Left ventricle myocardium inferior (tissue), 1 donor: ENCODE results near the gene EBNA1BP2. TPM values are rescaled to one million over a fixed set of nuclear protein-coding genes. Genes with fewer than 3 reads are reported as not detected.

Experiments used
- DNase-seq: peaks from one replicate; pipeline ENCODE4 v3.0.0-alpha.2; 2020
- H3K27ac ChIP-seq: fragments of 200-600 bp; replicated peaks from 2 replicates; pipeline ENCODE4 v1.8.0; 2021
- H3K27me3 ChIP-seq: fragments of 200-600 bp; 2 replicates; pipeline ENCODE4 v1.8.0; 2021; ENCODE audit warnings: low read depth
- H3K36me3 ChIP-seq: fragments of 200-600 bp; 2 replicates; pipeline ENCODE4 v1.8.0; 2021
- H3K4me1 ChIP-seq: fragments of 200-600 bp; 2 replicates; pipeline ENCODE4 v1.8.0; 2021
- H3K4me3 ChIP-seq: fragments of 200-600 bp; 2 replicates; pipeline ENCODE4 v1.8.0; 2021; ENCODE audit warnings: mild to moderate bottlenecking, moderate library complexity
- H3K9me3 ChIP-seq: fragments of 200-600 bp; replicated peaks from 2 replicates; pipeline ENCODE4 v1.8.0; 2021
- intact Hi-C: fragments of 100-400 bp; cut with micrococcal nuclease; formaldehyde crosslinking; loops from one replicate; pipeline ENCODE4 v1.11.0; 2022
- total RNA-seq: library from RNA; stranded (reverse); fragmentation: NEBNext Ultra II Directional; extraction: Animal tissue kit (Norgen Biotek cat#: 25700); gene quantifications from one replicate; pipeline ENCODE4 v1.2.1, GENCODE V29; 2021
- TF ChIP-seq, protein P1 (sequence below): fragments of 200-600 bp; IDR thresholded peaks from 2 replicates; pipeline ENCODE4 v1.8.0; 2021; ENCODE audit warnings: antibody characterized with exemption, mild to moderate bottlenecking, borderline replicate concordance
- donor health status: DM: no; HTN: yes; CAD: no; lungs with severe emphysema.

Gene EBNA1BP2
- total RNA-seq, 1 donor from 2014 or later = 29.8 TPM

DNA sequence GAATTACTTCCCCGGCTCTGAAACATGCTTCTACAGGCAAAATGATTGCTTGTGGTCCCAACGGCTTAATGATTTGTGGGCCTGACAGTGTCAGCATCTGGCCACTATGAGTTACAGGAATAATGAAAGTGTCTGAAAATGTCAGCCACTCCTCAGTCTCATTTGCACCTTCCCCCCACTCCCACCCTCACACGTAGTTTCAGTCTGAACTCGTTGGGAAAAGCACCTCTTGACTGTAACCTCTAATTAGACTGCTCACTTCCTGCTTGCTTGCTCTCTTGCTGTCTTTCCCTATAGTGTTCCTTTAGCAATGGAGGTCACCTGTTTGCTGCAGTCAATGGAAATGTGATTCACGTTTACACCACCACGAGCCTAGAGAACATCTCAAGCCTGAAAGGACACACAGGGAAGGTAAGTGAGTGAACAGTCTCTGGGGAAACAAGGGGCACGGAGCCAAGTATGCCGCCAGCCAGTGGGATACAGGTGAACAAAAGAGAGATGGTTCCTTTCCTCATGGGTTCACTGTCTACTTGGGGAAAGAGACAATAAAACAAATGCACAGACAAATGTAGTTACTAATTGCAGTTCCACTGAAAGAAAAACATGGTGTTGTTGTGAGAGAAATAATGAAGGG, 27.1 kb upstream of the EBNA1BP2 start:
- Histone ChIP-seq H3K4me3 (no peak overlapping the region), H3K36me3 (no peaks in the 10 kb centered on the region), H3K9me3 (peaks cover 24% of the 10 kb centered on the region), H3K27ac (no peak overlapping the region), H3K27me3 (no peaks in the 10 kb centered on the region), H3K4me1 (no peaks in the 10 kb centered on the region)
- DNase-seq = no peak
- intact Hi-C loops = no loop called here
- TF ChIP-seq, protein P1, sequence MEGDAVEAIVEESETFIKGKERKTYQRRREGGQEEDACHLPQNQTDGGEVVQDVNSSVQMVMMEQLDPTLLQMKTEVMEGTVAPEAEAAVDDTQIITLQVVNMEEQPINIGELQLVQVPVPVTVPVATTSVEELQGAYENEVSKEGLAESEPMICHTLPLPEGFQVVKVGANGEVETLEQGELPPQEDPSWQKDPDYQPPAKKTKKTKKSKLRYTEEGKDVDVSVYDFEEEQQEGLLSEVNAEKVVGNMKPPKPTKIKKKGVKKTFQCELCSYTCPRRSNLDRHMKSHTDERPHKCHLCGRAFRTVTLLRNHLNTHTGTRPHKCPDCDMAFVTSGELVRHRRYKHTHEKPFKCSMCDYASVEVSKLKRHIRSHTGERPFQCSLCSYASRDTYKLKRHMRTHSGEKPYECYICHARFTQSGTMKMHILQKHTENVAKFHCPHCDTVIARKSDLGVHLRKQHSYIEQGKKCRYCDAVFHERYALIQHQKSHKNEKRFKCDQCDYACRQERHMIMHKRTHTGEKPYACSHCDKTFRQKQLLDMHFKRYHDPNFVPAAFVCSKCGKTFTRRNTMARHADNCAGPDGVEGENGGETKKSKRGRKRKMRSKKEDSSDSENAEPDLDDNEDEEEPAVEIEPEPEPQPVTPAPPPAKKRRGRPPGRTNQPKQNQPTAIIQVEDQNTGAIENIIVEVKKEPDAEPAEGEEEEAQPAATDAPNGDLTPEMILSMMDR = no peak

GRCh38 chr1:43197343-43198127, 25.4 kb upstream of the EBNA1BP2 start:
- H3K36me3 ChIP-seq = no peaks in the 10 kb centered on the region
- H3K9me3 ChIP-seq = peaks cover 16% of the 10 kb centered on the region
- TF ChIP-seq, protein P1 = no peak
- DNase-seq = no peak
- intact Hi-C loops = no loop called here
- no peaks in the 10 kb centered on the region for H3K4me1 ChIP-seq
- no peaks in the 10 kb centered on the region for H3K27me3 ChIP-seq
- H3K4me3 ChIP-seq = no peak overlapping the region
- no peak overlapping the region for H3K27ac ChIP-seq

GRCh38 chr1:43194509-43194908, 22.4 kb upstream of the EBNA1BP2 start:
- Histone ChIP-seq H3K27me3 (no peaks in the 10 kb centered on the region), H3K9me3 (peaks cover 24% of the 10 kb centered on the region), H3K36me3 (no peaks in the 10 kb centered on the region), H3K4me1 (no peaks in the 10 kb centered on the region), H3K4me3 (no peak overlapping the region), H3K27ac (no peak overlapping the region)
- no peak for DNase-seq
- intact Hi-C loops = no loop called here
- TF ChIP-seq, protein P1 = no peak

GRCh38 chr1:43188106-43188505, 16.0 kb upstream of the EBNA1BP2 start:
- DNase-seq = no peak
- Histone ChIP-seq H3K4me3 (no peak overlapping the region), H3K27ac (no peak overlapping the region), H3K36me3 (no peaks in the 10 kb centered on the region), H3K4me1 (no peaks in the 10 kb centered on the region), H3K9me3 (peaks cover 8% of the 10 kb centered on the region), H3K27me3 (no peaks in the 10 kb centered on the region)
- intact Hi-C loops = no loop called here
- TF ChIP-seq, protein P1 = no peak

- Histone ChIP-seq H3K4me1 (no peaks in the 10 kb centered on the region), H3K4me3 (no peak overlapping the region), H3K36me3 (no peaks in the 10 kb centered on the region), H3K27ac (no peak overlapping the region), H3K27me3 (no peaks in the 10 kb centered on the region), H3K9me3 (no peaks in the 10 kb centered on the region)
- TF ChIP-seq, protein P1 = no peak
- intact Hi-C loops = no loop called here
- no peak for DNase-seq
These were observed 12.9 kb upstream of the EBNA1BP2 start for GRCh38 chr1:43184995-43185394.
